GM18868 (cell line): Measurements from ENCODE around the gene YPEL2.
"Not testable (repeated sequence)": the region's sequence is repeated elsewhere in the genome, so short reads cannot be mapped to it uniquely, and the experiment has no call there.

ENCODE experiments used
- ATAC-seq: cut with Tn5 transposase; IDR thresholded peaks from one replicate; pipeline ENCODE4 v1.9.1; 2021; ENCODE audit warnings: mild to moderate bottlenecking, moderate library complexity; ENCODE audit not compliant: unreplicated experiment

The YPEL2 gene

DNA sequence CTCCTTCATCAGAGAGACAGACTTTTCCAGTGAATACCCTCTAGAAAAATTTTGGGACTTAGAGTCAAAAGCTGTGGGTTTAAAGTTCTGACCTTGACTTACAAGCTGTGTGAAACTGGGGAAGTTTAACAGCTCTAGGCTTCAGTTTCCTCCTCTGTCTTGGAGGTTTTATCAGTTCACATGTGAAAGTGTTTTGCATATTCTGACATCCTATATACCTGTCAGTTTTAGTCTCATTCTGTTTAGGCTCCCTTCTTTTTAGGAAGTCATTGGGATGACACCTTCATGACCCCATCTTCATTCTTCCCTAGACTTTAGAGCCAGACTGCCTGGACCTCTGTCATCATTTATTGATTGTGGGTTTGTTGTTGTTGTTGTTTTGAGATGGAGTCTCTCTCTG is 44.4 kb downstream of the YPEL2 start:
- ATAC-seq: peak; percentile 45

DNA sequence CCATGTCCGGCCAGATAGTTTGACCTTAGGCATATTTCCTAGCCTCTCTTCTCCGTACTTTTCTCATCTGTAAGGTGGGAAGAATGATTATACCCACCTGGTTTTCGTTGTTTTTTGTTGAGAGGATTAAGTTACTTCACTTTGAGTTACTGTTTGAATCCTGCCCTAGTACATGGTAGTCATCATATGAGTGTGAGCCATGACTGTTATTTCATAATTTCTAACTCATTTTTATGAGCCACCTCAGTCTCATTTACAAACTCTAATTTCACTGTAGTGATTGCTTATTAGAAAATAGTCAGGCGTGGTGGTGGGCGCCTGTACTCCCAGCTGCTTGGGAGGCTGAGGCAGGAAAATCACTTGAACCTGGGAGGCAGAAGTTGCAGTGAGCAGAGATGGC is 45.1 kb downstream of the YPEL2 start:
- no peak for ATAC-seq

DNA sequence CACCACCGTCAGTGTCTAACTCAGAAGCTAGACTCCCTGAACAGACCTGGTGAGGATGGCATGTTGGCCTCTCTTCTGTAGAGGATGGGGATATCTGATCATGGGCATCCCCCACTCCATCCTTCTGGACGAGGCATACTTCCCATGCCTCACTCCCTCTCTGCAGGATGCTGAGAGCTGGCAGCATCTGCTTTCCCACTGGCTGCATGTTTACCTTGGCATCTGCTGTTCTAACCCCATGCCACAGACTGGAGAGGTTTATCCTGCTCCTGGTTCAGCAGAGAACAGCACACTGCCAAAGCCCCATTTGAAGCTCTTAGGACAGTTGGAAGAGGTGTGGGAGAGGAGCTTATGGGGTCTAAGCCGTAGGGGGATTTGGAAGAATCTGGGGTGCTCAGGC is 46.0 kb downstream of the YPEL2 start:
- ATAC-seq: no peak

DNA sequence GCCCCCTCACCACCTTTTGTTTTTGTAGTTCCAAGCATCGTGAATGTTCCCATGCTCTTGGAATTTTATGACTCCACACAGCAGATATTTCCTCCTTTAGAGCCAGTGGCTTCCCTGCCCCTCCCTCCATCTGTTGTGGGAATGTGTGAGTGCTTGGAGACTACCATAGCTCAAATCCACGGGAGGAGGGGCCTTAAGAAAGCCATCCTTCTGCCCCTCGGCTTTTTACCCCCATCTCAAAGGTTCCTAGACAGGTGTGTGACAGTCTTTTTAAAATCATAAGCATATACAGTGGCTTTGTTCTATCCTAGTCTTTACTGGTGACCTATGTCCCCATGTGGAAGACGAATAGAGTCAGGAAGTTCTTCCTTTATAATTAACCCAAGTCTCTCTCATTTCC is 47.2 kb downstream of the YPEL2 start:
- no peak for ATAC-seq

DNA sequence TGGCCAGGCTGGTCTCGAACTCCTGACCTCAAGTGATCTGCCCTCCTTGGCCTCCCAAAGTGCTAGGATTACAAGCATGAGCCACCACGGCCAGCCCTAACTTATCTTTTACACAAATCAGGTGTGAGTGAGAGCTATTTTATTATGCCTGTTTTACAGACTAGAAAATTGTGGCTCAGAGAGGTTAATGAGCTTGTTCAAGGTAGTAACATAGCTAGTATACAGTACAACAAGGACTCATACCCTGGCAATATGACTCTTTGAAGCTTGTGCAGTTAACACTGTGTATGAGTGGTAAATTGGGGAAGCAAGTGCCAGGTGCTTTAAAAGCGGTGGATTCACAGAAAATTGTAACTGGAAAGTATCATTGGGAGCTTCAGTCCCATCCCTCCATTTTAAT is 49.0 kb downstream of the YPEL2 start:
- no peak for ATAC-seq

DNA sequence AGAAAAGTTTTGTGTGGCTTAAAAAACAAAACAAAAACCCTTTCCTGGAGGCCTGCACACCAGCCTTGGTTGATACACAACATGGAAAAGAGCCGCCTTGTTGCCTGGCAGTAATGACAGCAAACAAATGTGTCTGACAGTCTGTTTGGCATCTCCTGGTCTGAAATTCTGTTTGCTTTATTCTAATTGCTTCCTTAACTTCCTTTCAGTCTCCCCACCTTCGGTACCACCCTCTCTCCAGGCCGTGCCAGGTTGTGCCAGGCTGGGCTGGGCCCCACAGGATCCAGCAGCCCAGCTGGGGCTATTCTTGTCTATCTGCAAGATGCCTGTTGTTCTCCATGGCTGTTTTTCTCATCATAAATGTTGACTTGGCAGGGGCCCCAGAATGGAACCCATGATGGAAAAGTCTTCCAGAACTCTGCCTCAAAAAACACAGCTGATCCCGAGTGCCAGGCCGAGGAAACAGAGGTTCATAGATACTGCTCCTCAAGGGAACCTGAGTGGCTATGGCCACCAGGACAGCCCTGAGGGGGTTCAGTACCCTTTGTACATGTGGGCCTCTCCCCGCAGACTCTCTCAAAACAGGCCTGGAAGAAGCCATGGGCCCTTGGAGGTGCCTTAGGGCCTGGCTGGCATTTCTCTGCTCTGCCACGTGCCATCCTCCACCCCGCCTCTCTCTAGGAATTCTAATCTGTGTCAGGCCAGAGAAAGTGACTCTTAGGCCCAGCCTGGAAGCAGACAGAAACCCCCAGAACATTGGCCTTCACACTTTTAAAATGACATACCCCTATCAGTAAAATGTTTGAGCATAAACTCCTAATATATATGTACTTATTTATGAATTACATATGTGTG is 50.5 kb downstream of the YPEL2 start:
- no peak for ATAC-seq

DNA sequence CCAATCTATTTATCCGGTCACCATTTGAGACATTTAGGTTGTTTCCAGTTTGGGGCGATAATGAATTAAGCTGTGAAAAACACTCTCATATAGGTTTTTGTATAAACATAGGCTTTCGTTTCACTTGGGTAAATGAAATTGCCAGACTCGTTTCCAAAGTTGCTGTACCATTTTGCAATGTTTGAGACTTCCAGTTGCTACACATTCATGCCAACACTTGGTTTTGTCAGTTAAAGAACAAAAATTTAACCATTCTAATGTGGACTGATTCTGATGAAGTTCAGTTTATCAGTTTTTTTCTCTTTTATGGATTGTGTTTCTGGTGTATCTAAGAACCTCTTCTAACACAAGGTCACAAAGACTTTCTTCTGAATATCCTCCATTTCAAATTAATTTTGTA is 52.4 kb downstream of the YPEL2 start:
- ATAC-seq: no peak

DNA sequence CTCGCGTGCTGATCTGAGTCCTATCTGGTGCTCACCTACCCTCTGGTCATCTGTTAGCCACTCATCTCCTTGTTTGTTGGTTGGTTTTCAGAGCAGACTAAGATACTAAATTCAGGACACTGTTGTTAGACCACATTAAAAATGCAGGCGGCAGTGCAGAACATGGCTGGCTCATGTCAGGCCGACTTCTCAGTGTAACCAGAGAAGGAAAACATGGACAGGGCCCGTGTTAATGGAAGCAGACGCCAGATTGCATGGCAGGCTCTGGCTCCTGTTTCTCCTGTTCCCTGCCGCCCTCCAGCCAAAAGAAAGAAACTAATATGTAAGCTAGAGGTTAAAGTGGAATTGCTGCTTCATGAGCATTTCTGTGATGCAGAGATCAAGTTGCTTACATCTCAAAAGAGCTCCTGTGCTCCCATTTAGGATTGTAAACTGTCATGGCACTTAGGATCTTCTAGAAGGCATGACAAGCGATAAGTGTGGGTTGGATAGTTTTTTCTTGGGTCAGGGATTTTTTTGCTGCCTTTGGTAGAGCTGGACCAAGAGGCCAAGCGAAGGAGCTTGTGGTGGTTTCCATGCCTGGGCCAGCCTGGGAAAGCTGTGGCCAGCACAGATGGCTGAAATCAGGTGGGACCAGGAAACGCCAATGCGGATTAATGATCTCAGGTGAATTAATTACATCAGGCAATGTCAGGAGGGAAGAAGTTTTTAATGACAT is 56.1 kb downstream of the YPEL2 start:
- no peak for ATAC-seq

DNA sequence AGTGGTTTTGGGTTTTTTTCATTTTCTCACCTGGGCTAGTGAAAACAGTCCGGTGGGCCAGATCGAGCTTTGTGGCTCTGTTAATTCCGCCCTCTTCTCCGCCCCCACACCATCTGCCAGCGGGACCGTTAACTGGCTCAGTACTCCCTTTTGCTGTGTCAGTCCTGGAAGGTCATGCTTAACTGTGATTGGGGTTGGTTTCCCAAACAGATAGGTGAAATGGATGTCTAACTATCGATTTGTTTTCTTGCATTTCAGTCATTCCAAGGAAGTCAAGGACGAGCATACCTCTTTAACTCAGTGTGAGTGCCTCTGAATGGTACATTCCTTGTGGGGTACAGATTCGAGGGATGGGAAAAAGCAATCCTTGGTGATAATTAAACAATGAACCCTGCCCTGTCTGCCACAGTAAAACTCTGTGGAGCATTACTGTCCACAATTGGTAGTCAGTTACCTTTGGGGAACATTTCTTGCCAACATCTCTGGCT is 56.7 kb downstream of the YPEL2 start:
- no peak for ATAC-seq

DNA sequence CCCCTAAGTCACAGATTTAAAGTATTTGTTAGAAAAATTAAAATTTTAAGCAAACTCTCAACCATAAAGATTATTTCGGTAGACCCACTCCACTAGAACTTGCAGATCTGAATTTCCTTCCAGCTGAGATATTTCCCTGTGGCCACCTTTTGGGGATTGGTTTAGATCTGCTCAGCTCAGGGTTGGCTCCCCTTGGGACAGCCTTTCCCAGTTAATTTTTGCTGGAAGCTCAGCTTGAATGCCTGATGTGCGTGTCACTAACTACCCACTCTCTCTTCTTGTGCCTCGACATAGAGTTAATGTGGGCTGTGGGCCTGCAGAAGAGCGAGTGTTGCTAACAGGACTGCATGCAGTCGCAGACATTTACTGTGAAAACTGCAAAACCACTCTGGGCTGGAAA is 57.6 kb downstream of the YPEL2 start:
- ATAC-seq: no peak

DNA sequence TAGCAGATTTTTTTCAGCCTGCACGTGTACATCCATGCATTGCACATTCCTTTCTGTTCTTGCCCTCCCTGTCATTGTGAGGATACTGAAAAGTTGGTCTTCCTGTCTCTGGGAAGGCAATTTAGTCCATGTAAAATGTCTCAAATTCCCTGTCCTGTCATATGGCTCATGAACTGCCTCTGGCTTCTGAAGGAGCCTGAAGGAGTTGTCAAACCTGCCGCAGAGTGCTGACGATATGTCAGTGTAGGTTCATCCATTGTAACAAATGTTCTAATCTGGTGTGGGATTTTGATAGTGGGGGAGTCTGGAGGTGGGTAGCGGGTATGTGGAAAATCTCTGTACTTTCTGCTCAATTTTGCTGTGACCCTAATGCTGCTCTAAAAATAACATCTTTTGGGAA is 59.6 kb downstream of the YPEL2 start:
- no peak for ATAC-seq

DNA sequence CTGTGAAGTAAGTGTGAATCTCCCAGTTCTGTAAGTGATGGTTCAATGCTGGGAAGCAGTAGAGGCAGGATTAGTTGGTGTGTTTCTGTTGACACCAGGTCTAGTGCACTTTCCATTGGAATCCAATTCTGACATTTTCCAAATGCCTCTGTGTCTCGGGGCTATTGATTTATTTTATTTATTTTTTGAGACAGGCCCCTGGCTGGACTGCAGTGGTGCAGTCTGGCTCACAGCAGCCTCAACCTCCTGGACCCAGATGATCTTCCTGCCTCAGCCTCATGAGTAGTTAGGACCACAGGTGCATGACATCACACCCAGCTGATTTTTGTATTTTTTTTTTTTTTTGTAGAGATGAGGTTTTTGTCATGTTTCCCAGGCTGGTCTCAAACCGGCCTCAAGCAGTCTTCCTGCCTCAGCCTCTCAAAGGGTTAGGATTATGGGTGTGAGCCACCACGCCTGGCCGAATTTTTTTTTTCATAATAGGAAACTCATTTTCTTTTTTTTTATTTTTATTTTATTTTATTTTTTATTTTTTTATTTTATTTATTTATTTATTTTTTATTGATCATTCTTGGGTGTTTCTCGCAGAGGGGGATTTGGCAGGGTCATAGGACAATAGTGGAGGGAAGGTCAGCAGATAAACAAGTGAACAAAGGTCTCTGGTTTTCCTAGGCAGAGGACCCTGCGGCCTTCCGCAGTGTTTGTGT is 61.7 kb downstream of the YPEL2 start:
- ATAC-seq: no peak

DNA sequence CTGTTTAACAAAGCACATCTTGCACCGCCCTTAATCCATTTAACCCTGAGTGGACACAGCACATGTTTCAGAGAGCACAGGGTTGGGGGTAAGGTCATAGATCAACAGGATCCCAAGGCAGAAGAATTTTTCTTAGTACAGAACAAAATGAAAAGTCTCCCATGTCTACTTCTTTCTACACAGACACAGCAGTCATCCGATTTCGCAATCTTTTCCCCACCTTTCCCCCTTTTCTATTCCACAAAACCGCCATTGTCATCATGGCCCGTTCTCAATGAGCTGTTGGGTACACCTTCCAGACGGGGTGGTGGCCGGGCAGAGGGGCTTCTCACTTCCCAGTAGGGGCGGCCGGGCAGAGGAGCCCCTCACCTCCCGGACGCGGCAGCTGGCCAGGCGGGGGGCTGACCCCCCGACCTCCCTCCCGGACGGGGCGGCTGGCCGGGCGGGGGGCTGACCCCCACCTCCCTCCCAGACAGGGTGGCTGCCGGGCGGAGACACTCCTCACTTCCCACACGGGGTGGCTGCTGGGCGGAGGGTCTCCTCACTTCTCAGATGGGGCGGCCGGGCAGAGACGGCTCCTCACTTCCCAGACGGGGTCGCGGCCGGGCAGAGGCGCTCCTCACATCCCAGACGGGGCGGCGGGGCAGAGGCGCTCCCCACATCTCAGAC is 62.4 kb downstream of the YPEL2 start:
- ATAC-seq: not testable (repeated sequence)

DNA sequence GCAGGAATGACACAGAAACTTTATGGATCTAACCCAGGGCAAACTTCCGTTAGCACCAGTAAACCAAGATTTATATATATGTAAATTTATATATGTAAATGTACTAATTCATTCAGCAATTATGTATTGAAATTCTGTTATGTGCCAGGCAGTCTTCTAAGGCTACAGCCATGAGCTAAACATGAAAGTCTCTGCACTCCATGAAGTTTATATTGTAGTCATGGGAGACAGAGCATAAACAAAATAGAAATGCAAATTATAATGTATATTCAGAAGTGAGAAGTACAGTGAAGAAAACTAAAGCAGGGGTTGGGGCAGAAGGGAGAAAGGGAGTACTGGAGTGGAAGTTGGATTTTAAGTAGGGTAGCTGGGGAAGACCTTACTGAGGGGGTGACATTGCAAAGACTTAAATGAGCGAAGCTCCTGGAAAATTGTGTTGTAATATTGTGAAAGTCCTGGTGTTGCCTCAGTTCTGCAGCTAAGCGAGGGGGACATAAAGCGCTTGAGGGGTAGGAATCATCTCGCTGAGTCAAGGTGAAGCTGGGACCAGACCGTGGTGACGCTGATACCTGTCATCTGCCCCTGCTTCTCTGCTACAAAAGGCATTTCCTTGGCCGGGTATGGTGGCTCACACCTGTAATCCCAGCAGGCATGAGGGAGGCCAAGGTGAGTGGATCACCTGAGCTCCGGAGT is 64.8 kb downstream of the YPEL2 start:
- ATAC-seq: no peak

DNA sequence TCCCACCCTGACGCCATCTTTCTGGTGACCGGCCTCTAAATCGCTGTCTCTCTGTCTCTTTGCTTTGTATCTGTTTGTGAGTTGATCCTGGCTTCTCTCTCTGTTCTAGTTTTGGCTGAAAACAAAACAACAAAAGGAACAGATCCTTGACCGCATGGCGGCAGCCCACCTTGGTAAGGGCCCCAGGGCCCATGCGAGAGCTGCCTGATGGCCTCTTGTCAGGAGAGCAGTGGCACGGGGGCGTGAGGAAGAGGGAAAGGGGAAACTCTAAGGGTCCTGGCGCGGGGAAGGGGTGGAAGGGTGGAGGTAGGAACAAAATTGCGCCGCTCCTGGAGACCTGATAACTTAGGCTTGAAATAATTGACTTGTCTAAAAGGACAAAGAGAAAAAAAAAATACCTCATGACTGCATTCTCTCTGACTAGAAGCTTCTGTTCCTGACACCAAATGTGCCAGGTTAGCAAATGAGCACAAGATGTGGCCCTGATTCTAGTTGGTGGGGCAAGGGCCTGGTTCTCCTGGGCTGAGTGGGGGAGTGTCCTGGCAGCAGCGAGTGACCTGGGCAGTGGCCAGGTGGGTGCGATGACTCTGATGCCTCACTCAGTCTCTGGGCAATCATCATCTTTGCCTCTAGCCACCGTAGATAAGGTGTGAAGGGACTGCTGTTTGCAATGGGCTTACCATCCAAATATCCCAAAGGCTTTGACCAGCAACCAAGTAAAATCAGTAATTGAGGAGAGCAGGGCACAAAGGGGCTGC is 66.0 kb downstream of the YPEL2 start:
- no peak for ATAC-seq

DNA sequence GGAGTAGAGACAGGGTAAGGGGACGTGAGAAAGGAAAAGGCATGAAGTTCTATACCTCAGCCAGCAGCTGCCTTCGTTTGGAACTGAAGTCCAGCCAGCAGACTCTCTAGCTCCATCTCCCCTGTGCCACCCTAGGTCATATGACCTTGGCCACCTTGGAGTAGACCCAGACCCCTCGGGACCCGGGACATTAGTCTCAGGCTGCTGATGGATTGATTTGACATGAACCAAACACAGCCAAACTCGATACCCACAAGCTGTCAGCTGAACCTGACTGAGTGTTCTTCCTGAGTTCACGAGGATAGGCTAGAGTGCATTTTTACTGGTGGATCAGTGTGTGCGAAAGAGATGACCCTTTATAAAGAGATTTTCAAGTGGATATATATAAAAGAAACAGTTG is 68.5 kb downstream of the YPEL2 start:
- ATAC-seq: no peak

DNA sequence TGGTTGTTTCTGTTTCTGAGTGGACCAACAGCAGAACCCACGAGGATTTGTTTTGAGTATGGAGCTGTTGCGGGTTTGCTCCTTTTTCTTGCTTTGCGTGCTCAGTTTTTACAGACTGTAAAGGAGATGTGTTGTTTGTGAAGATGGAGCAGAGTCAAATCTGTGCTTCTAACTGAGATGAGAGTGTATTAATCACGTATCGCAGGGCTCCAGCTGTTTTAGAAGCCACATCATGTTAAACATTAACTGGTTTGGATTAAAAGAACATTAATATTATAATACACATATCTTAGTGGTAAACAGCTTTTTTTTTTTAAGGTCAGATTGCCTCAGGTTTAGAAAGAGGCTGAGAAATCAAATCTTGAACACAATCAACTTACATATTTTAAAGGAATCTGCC is 69.4 kb downstream of the YPEL2 start:
- ATAC-seq: no peak

DNA sequence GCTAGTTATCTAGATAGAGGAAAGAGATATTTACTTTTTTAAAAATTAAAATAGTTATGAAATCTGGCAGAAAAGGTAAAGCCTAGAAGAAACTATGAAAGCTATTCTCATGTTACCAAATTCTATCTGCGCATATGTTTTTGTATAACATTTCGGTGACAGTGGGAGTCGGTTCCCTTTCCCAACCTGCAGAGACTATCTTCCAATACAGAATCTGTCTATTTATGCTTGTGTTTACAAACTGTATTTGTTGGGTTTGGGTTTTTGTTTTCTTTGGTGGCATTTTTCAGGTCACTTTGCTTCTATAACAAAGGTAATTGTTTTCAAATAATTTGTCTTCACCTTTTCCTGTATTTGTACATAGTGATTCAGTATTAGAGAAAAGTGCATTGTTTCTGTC is 69.8 kb downstream of the YPEL2 start:
- no peak for ATAC-seq

DNA sequence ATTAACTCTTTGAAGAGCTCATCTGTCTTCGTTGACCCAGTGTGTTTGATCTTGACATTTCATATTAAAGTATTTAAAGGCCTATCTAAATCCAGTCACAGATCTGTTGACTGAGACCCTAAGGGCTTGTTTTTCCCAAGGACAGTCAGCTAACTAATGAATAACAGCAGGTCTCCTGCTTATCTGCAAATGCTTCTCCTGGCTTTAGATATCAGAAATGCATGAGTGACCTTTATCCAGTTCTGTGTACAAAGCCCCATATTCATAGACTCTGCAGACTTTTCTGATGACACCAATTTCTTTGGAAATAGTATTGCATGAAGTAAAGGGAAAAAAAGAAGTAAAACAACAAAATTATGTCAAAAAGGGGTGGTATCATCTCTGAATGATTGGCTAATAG is 70.3 kb downstream of the YPEL2 start:
- ATAC-seq: no peak

DNA sequence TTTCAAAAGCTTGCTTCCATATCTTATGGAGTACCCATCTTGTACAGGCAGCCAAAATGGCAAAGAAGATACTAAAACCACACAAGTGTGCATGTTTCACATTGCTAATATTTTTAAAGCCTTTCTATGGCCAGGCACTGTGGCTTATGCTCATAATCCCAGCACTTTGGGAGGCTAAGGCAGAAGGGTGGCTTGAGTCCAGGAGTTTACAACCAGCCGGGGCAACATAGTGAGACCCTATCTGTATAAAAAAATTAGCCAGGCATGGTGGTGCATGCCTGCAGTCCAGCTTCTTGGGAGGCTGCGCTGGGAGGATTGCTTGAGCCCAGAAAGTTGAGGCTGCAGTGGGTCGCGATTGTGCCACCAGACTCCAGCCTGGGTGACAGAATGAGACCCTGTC is 71.3 kb downstream of the YPEL2 start:
- no peak for ATAC-seq
